OCI-LY7 (cell line): ENCODE data around the gene CATSPER3.

Experiments used
- CTCF ChIP-seq: fragments of 200-600 bp; sonication (generic); conservative IDR thresholded peaks from 2 replicates; pipeline ENCODE4 v1.5.1; 2014; ENCODE audit warnings: mild to moderate bottlenecking, antibody characterized with exemption, low read length, moderate library complexity, mixed read lengths
- EZH2phosphoT487 ChIP-seq: fragments of 200-600 bp; sonication (generic); IDR thresholded peaks from 2 replicates; pipeline ENCODE4 v1.6.1; 2018; ENCODE audit warnings: low read depth, borderline replicate concordance, mild to moderate bottlenecking, mixed run types, antibody characterized with exemption, low read length, moderate library complexity, mixed read lengths

- TF ChIP-seq CTCF (no peak), EZH2phosphoT487 (no peak)
Measured at GRCh38 chr5:134967607-134968006, at the start of gene CATSPER3.
